Neural cell (in vitro differentiated cells): ENCODE data around the gene TMEM181. TPM values are rescaled to one million over a fixed set of nuclear protein-coding genes. Genes with fewer than 3 reads are reported as not detected.

Experiments
- H2AFZ ChIP-seq: fragments of 200-600, 300-800 bp; sonication (generic), shearing (Covaris generic); 2 replicates; pipeline ENCODE4 v1.6.0; 2014; ENCODE audit warnings: low read depth, mild to moderate bottlenecking, antibody characterized with exemption, low read length, moderate library complexity
- H3F3A ChIP-seq: fragments of 200-600 bp; shearing (Covaris generic); 2 replicates; pipeline ENCODE4 v1.6.1; 2016; ENCODE audit warnings: mild to moderate bottlenecking, moderate library complexity, mixed read lengths, antibody characterized with exemption, low read length; ENCODE audit not compliant: insufficient read depth, poor library complexity, severe bottlenecking
- H3K27ac ChIP-seq: fragments of 200-600, 300-800 bp; sonication (generic), shearing (Covaris generic); 2 replicates; pipeline ENCODE4 v1.5.1; 2014; ENCODE audit warnings: mild to moderate bottlenecking, low read length, moderate library complexity
- H3K27me3 ChIP-seq: fragments of 300-800, 200-600 bp; sonication (generic), shearing (Covaris generic); 2 replicates; pipeline ENCODE4 v1.6.0; 2014; ENCODE audit warnings: mild to moderate bottlenecking, low read depth, low read length, moderate library complexity; ENCODE audit not compliant: insufficient read depth
- H3K36me3 ChIP-seq: fragments of 300-800, 200-600 bp; sonication (generic), shearing (Covaris generic); 2 replicates; pipeline ENCODE4 v1.5.1; 2014; ENCODE audit warnings: mild to moderate bottlenecking, antibody characterized with exemption, low read length, moderate library complexity; ENCODE audit not compliant: insufficient read depth
- H3K4me2 ChIP-seq: fragments of 300-800, 200-600 bp; sonication (generic), shearing (Covaris generic); 2 replicates; pipeline ENCODE4 v1.6.0; 2014; ENCODE audit warnings: mild to moderate bottlenecking, low read length
- H3K4me3 ChIP-seq: fragments of 300-800, 200-600 bp; sonication (generic), shearing (Covaris generic); 2 replicates; pipeline ENCODE4 v1.5.1; 2014; ENCODE audit warnings: mild to moderate bottlenecking, low read length, moderate library complexity
- H3K79me2 ChIP-seq: fragments of 200-600 bp; shearing (Covaris generic); replicated peaks from 2 replicates; pipeline ENCODE4 v1.6.0; 2014; ENCODE audit warnings: mild to moderate bottlenecking, low read length, moderate library complexity; ENCODE audit not compliant: insufficient read depth
- H3K9ac ChIP-seq: fragments of 300-800, 200-600 bp; sonication (generic), shearing (Covaris generic); 2 replicates; pipeline ENCODE4 v1.6.1; 2016; ENCODE audit warnings: mild to moderate bottlenecking, low read length, mixed read lengths
- H3K9me2 ChIP-seq: fragments of 200-600 bp; shearing (Covaris generic); 2 replicates; pipeline ENCODE4 v1.6.1; 2016; ENCODE audit warnings: mild to moderate bottlenecking, low read length, mixed read lengths; ENCODE audit not compliant: insufficient read depth
- H3K9me3 ChIP-seq: fragments of 200-600, 300-800 bp; sonication (generic), shearing (Covaris generic); 2 replicates; pipeline ENCODE4 v1.6.1; 2016; ENCODE audit warnings: mild to moderate bottlenecking, mixed run types, low read length, moderate library complexity, mixed read lengths
- H4K20me1 ChIP-seq: fragments of 200-600 bp; shearing (Covaris generic); 2 replicates; pipeline ENCODE4 v1.6.1; 2016; ENCODE audit warnings: mild to moderate bottlenecking, mixed run types; ENCODE audit not compliant: insufficient read depth
- CTCF ChIP-seq: fragments of 450-650 bp; IDR thresholded peaks from 2 replicates; pipeline ENCODE4 v1.5.1; 2014; ENCODE audit warnings: antibody characterized with exemption, mild to moderate bottlenecking, moderate library complexity; ENCODE audit not compliant: poor library complexity, severe bottlenecking
- EP300 ChIP-seq: fragments of 450-650 bp; conservative IDR thresholded peaks from 2 replicates; pipeline ENCODE4 v1.6.1; 2014; ENCODE audit warnings: antibody characterized with exemption, mild to moderate bottlenecking, moderate library complexity; ENCODE audit not compliant: poor library complexity, severe bottlenecking
- EZH2 ChIP-seq: fragments of 200-600, 300-800 bp; shearing (Covaris generic), sonication (generic); IDR thresholded peaks from 2 replicates; pipeline ENCODE4 v1.6.1; 2014; ENCODE audit warnings: antibody characterized with exemption, low read length, borderline replicate concordance, mild to moderate bottlenecking; ENCODE audit not compliant: insufficient read depth, poor library complexity, severe bottlenecking
- MXI1 ChIP-seq: fragments of 450-650 bp; conservative IDR thresholded peaks from 2 replicates; pipeline ENCODE4 v1.6.1; 2014; ENCODE audit warnings: antibody characterized with exemption, mild to moderate bottlenecking; ENCODE audit not compliant: poor library complexity, severe bottlenecking
- POLR2AphosphoS5 ChIP-seq: IDR thresholded peaks from 2 replicates; pipeline ENCODE4 v1.6.1; 2012
- RAD21 ChIP-seq: fragments of 450-650 bp; conservative IDR thresholded peaks from 2 replicates; pipeline ENCODE4 v1.6.1; 2014; ENCODE audit warnings: antibody characterized with exemption, mild to moderate bottlenecking, moderate library complexity
- REST ChIP-seq: IDR thresholded peaks from 2 replicates; pipeline ENCODE4 v1.6.1; 2012; ENCODE audit warnings: borderline replicate concordance
- SMC3 ChIP-seq: fragments of 450-650 bp; conservative IDR thresholded peaks from 2 replicates; pipeline ENCODE4 v1.6.1; 2014; ENCODE audit warnings: antibody characterized with exemption, mild to moderate bottlenecking, moderate library complexity; ENCODE audit not compliant: poor library complexity
- TAF1 ChIP-seq: IDR thresholded peaks from 2 replicates; pipeline ENCODE4 v1.6.1; 2012; ENCODE audit warnings: low read depth
- polyA plus RNA-seq: library from polyadenylated mRNA; depleted of rRNA; stranded (reverse); fragments of >200 nt; gene quantifications from 2 replicates; pipeline ENCODE4 v1.2.3, GENCODE V29; 2014

The TMEM181 gene
- polyA plus RNA-seq, 1 donor from 2014 or later: 47.6 TPM

- H3K4me2 ChIP-seq: no peak overlapping the region
- no peaks in the 10 kb centered on the region for H3K9me3 ChIP-seq
- no peaks in the 10 kb centered on the region for H3K27me3 ChIP-seq
- no peak overlapping the region for H2AFZ ChIP-seq
- H3K36me3 ChIP-seq: no peaks in the 10 kb centered on the region
- no peak for TF ChIP-seq SMC3
- TF ChIP-seq RAD21: no peak
- no peak for TF ChIP-seq MXI1
- no peak for TF ChIP-seq TAF1
- TF ChIP-seq REST: no peak
- no peak for TF ChIP-seq CTCF
- TF ChIP-seq EP300: no peak
- no peak for TF ChIP-seq EZH2
- TF ChIP-seq POLR2AphosphoS5: no peak
- no peak overlapping the region for H3K4me3 ChIP-seq
- H3F3A ChIP-seq: no peaks in the 10 kb centered on the region
- peaks cover 10% of the 10 kb centered on the region for H4K20me1 ChIP-seq
- H3K9ac ChIP-seq: no peak overlapping the region
- no peaks in the 10 kb centered on the region for H3K9me2 ChIP-seq
- H3K27ac ChIP-seq: no peak overlapping the region
- H3K79me2 ChIP-seq: peaks cover 33% of the 10 kb centered on the region
Measured at GRCh38 chr6:158565482-158566040, 5.7 kb downstream of the TMEM181 start.

GRCh38 chr6:158566207-158566818, 6.4 kb downstream of the TMEM181 start:
- Histone ChIP-seq H3K79me2 (peaks cover 26% of the 10 kb centered on the region), H4K20me1 (peaks cover 3% of the 10 kb centered on the region), H3K9ac (no peak overlapping the region), H3K9me3 (no peaks in the 10 kb centered on the region), H3K27me3 (no peaks in the 10 kb centered on the region), H3K36me3 (no peaks in the 10 kb centered on the region), H3K27ac (no peak overlapping the region), H2AFZ (no peak overlapping the region), H3K9me2 (no peaks in the 10 kb centered on the region), H3K4me3 (no peak overlapping the region), H3F3A (no peaks in the 10 kb centered on the region), H3K4me2 (no peak overlapping the region)
- no peak for TF ChIP-seq EP300
- no peak for TF ChIP-seq MXI1
- TF ChIP-seq POLR2AphosphoS5: no peak
- TF ChIP-seq RAD21: no peak
- no peak for TF ChIP-seq EZH2
- no peak for TF ChIP-seq CTCF
- no peak for TF ChIP-seq TAF1
- TF ChIP-seq SMC3: no peak
- no peak for TF ChIP-seq REST
